ENCODE data around the gene ZNF511. TPM values are rescaled to one million over a fixed set of nuclear protein-coding genes. Genes with fewer than 3 reads are reported as not detected.
"Not testable (repeated sequence)": the region's sequence is repeated elsewhere in the genome, so short reads cannot be mapped to it uniquely, and the experiment has no call there.

Gene ZNF511
- total RNA-seq, 1 experiment from 2014 or later, result 78.4 TPM

DNA sequence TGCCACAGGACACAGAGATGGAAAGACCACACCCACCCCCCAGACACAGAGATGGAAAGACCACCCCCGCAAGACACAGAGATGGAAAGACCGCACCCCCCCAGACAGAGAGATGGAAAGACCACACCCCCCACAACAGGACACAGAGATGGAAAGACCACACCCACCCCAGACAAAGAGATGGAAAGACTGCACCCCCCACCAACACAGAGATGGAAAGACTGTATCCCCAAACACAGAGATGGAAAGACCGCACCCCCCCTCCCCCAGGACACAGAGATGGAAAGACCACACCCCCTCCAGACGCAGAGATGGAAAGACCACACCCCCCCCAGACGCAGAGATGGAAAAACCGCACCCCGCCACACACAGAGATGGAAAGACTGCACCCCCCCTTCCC lies 8.0 kb downstream of the ZNF511 start:
- CTCF ChIA-PET, result no interaction called here
- no peaks in the 10 kb centered on the region for H3K79me2 ChIP-seq (ENCODE audit: low read length)
- H3K27me3 ChIP-seq (ENCODE audit: low read length), result no peaks in the 10 kb centered on the region
- ATAC-seq (no peak), DNase-seq (no peak)
- intact Hi-C loops (cut with micrococcal nuclease), result no loop called here
- TF ChIP-seq EZH2 (IDR thresholded peaks at IDR 0.05; ENCODE audit: low read length, unreplicated experiment) (no peak), EZH2phosphoT487 (IDR thresholded peaks at IDR 0.05; ENCODE audit: borderline replicate concordance, low read length) (no peak)
- TF ChIP-seq, protein P1, sequence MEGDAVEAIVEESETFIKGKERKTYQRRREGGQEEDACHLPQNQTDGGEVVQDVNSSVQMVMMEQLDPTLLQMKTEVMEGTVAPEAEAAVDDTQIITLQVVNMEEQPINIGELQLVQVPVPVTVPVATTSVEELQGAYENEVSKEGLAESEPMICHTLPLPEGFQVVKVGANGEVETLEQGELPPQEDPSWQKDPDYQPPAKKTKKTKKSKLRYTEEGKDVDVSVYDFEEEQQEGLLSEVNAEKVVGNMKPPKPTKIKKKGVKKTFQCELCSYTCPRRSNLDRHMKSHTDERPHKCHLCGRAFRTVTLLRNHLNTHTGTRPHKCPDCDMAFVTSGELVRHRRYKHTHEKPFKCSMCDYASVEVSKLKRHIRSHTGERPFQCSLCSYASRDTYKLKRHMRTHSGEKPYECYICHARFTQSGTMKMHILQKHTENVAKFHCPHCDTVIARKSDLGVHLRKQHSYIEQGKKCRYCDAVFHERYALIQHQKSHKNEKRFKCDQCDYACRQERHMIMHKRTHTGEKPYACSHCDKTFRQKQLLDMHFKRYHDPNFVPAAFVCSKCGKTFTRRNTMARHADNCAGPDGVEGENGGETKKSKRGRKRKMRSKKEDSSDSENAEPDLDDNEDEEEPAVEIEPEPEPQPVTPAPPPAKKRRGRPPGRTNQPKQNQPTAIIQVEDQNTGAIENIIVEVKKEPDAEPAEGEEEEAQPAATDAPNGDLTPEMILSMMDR (conservative IDR thresholded peaks at IDR 0.05; ENCODE audit: low read depth, low read length), result no peak
- no peak overlapping the region for H3K4me2 ChIP-seq (ENCODE audit: low read length)
- no peaks in the 10 kb centered on the region; the same call in 1 of the 2 replicates for H3K36me3 ChIP-seq (ENCODE audit: low read depth, low read length)
- no peak overlapping the region for H3K27ac ChIP-seq (ENCODE audit: low read length)
- POLR2A ChIA-PET (ENCODE audit: unreplicated experiment), result no interaction called here
- no peaks in the 10 kb centered on the region for H3F3A ChIP-seq (ENCODE audit: low read length, unreplicated experiment)
- no TSS peak for BruUV-seq (replicated peaks)
- H3K4me1 ChIP-seq (ENCODE audit: insufficient read depth, low read length), result no peaks in the 10 kb centered on the region
- H3K9me3 ChIP-seq (ENCODE audit: low read length), result no peaks in the 10 kb centered on the region
- H3K9ac ChIP-seq (ENCODE audit: low read length), result no peak overlapping the region
- H3K9me2 ChIP-seq (replicated peaks; ENCODE audit: low read length), result no peaks in the 10 kb centered on the region
- H3K4me3 ChIP-seq (ENCODE audit: low read length), result no peak overlapping the region
- no peak overlapping the region for H2AFZ ChIP-seq (ENCODE audit: low read length)
- no peaks in the 10 kb centered on the region for H4K20me1 ChIP-seq (ENCODE audit: low read length)

- Histone ChIP-seq H3K4me2 (ENCODE audit: low read length) (peak overlapping the region; percentile 85), H3K4me1 (ENCODE audit: insufficient read depth, low read length) (no peaks in the 10 kb centered on the region), H3K79me2 (ENCODE audit: low read length) (no peaks in the 10 kb centered on the region), H2AFZ (ENCODE audit: low read length) (peak overlapping the region; percentile 79), H3F3A (ENCODE audit: low read length, unreplicated experiment) (no peaks in the 10 kb centered on the region), H4K20me1 (ENCODE audit: low read length) (no peaks in the 10 kb centered on the region), H3K27me3 (ENCODE audit: low read length) (no peaks in the 10 kb centered on the region), H3K9ac (ENCODE audit: low read length) (no peak overlapping the region), H3K4me3 (ENCODE audit: low read length) (peak overlapping the region; percentile 68), H3K27ac (ENCODE audit: low read length) (no peak overlapping the region), H3K9me3 (ENCODE audit: low read length) (no peaks in the 10 kb centered on the region), H3K36me3 (ENCODE audit: low read depth, low read length) (no peaks in the 10 kb centered on the region), H3K9me2 (replicated peaks; ENCODE audit: low read length) (no peaks in the 10 kb centered on the region)
- DNase-seq (peak; percentile 66), ATAC-seq (peak; percentile 94)
- intact Hi-C loops (cut with micrococcal nuclease), result no loop called here
- TF ChIP-seq, protein P1 (conservative IDR thresholded peaks at IDR 0.05; ENCODE audit: low read depth, low read length), result peak; percentile 73
- no peak for TF ChIP-seq EZH2phosphoT487 (IDR thresholded peaks at IDR 0.05; ENCODE audit: borderline replicate concordance, low read length)
- BruUV-seq (replicated peaks), result no TSS peak
- CTCF ChIA-PET, result no interaction called here
- POLR2A ChIA-PET (ENCODE audit: unreplicated experiment), result interaction anchor here (0.6 kb wide), 1 partner anchor 157 kb away, joined by 4 read pairs; no protein-coding TSS in a partner anchor
Measured at GRCh38 chr10:133318494-133319127, 9.9 kb downstream of the ZNF511 start.

DNA sequence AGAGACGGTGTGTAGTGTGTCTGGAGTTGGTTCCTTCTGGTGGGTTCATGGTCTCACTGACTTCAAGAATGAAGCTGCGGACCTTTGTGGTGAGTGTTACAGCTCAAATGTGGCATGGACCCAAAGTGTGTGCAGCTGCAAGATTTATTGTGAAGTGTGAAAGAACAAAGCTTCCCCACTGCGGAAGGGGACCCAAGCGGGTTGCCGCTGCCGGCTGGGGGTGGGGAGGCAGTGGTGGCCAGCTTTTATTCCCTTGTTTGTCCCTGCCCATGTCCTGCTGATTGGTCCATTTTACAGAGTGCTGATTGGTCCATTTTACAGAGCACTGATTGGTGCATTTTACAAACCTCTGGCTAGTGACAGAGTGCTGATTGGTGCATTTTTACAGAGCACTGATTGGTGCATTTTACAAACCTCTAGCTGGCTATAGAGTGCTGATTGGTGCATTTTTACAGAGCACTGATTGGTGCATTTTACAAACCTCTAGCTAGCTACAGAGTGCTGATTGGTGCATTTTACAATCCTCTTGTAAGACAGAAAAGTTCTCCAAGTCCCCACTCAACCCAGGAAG lies 12.2 kb downstream of the ZNF511 start:
- intact Hi-C loops (cut with micrococcal nuclease), result loop anchor here (10.0 kb wide), 1 partner anchor 184 kb away; no protein-coding TSS in a partner anchor
- H3K9me2 ChIP-seq (replicated peaks; ENCODE audit: low read length); H3K4me2 ChIP-seq (ENCODE audit: low read length); H3F3A ChIP-seq (ENCODE audit: low read length, unreplicated experiment); H4K20me1 ChIP-seq (ENCODE audit: low read length); H3K36me3 ChIP-seq (ENCODE audit: low read depth, low read length); H3K27me3 ChIP-seq (ENCODE audit: low read length); H2AFZ ChIP-seq (ENCODE audit: low read length); H3K79me2 ChIP-seq (ENCODE audit: low read length); H3K9ac ChIP-seq (ENCODE audit: low read length); BruUV-seq (replicated peaks); POLR2A ChIA-PET (ENCODE audit: unreplicated experiment); H3K4me1 ChIP-seq (ENCODE audit: insufficient read depth, low read length); DNase-seq; ATAC-seq; H3K27ac ChIP-seq (ENCODE audit: low read length); H3K4me3 ChIP-seq (ENCODE audit: low read length); CTCF ChIA-PET; H3K9me3 ChIP-seq (ENCODE audit: low read length): not testable (repeated sequence)

DNA sequence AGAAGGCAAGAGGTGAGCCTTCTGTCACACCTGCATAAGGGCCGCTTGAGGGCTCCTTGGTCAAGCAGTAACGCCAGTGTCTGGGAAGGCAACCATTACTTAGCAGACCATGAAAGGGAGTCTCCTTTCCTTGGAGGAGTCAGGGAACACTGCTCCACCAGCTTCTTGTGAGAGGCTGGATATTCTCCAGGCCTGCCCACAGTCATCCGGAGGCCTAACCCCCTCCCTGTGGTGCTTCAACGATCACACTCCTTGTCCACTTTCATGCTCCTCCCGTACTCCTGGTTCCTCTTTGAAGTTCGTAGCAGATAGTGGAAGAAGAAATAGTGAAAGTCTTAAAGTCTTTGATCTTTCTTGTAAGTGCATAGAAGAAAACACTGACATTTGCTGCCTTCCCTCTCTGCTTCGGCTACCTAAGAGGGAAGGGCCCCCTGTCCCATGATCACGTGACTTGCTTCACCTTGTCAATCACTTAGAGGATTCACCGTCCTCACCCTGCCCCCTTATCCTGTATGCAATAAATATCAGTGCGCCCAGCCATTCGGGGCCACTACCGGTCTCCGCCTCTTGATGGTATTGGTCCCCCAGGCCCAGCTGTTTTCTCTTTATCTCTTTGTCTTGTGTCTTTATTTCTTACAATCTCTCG lies 13.5 kb downstream of the ZNF511 start:
- intact Hi-C loops (cut with micrococcal nuclease), result loop anchor here (10.0 kb wide), 1 partner anchor 183 kb away; no protein-coding TSS in a partner anchor
- H3K4me1 ChIP-seq (ENCODE audit: insufficient read depth, low read length); CTCF ChIA-PET; H2AFZ ChIP-seq (ENCODE audit: low read length); DNase-seq; H3K9me2 ChIP-seq (replicated peaks; ENCODE audit: low read length); BruUV-seq (replicated peaks); H3K9ac ChIP-seq (ENCODE audit: low read length); H4K20me1 ChIP-seq (ENCODE audit: low read length); H3K79me2 ChIP-seq (ENCODE audit: low read length); H3K9me3 ChIP-seq (ENCODE audit: low read length); H3K27ac ChIP-seq (ENCODE audit: low read length); POLR2A ChIA-PET (ENCODE audit: unreplicated experiment); H3K36me3 ChIP-seq (ENCODE audit: low read depth, low read length); ATAC-seq; H3K4me2 ChIP-seq (ENCODE audit: low read length); H3K4me3 ChIP-seq (ENCODE audit: low read length); H3F3A ChIP-seq (ENCODE audit: low read length, unreplicated experiment): not testable (repeated sequence)
- peaks cover 11% of the 10 kb centered on the region; the same call in 1 of the 2 replicates for H3K27me3 ChIP-seq (ENCODE audit: low read length)

Measured in PC-3 (cell line).